ENCODE measurements around the gene AGMO. TPM values are rescaled to one million over a fixed set of nuclear protein-coding genes. Genes with fewer than 3 reads are reported as not detected.
A peak's percentile ranks its signal among the peaks of the same experiment; 100 is the strongest.

The AGMO gene
- total RNA-seq, 1 experiment from 2014 or later, result 0.77 TPM

DNA sequence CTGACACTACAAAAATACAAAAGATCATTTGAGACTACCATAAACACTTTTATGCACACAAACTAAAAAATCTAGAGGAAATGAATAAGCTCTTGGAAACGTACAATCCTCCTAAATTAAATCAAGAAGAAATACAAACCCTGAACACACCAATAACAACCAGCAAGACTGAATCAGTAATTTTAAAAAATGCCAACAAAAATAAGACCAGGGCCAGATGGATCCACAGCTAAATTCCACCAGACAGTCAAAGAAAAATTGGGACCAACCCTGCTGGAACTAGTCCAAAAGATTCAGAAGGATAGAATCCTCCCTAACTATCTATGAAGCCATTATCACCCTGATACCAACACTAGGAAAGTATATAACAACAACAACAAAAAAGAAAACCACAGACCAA, 277.4 kb downstream of the AGMO start:
- ATAC-seq (no peak), DNase-seq (ENCODE audit: low spot score) (no peak)
- H3K27me3 Mint-ChIP-seq (ENCODE audit: low read depth), result no peaks in the 10 kb centered on the region; the same call in 1 of the 2 replicates
- CTCF ChIA-PET, result no interaction called here
- no peaks in the 10 kb centered on the region; the same call in 1 of the 2 replicates for H3K36me3 Mint-ChIP-seq
- POLR2A ChIA-PET, result no interaction called here
- H3K4me3 Mint-ChIP-seq, result no peak overlapping the region
- no peak overlapping the region for H3K27ac Mint-ChIP-seq
- TF ChIP-seq ESRRA (CRISPR knock-in tag; IDR thresholded peaks at IDR 0.05; ENCODE audit: borderline replicate concordance), result no peak
- TF ChIP-seq USF2 (CRISPR knock-in tag; IDR thresholded peaks at IDR 0.05), result no peak
- TF ChIP-seq ELF4 (CRISPR knock-in tag; IDR thresholded peaks at IDR 0.05; ENCODE audit: low read depth), result no peak
- TF ChIP-seq ATF1 (CRISPR knock-in tag; IDR thresholded peaks at IDR 0.05), result no peak
- H3K4me1 Mint-ChIP-seq, result peaks cover 4% of the 10 kb centered on the region
- peaks cover 32% of the 10 kb centered on the region for H3K9me3 Mint-ChIP-seq

DNA sequence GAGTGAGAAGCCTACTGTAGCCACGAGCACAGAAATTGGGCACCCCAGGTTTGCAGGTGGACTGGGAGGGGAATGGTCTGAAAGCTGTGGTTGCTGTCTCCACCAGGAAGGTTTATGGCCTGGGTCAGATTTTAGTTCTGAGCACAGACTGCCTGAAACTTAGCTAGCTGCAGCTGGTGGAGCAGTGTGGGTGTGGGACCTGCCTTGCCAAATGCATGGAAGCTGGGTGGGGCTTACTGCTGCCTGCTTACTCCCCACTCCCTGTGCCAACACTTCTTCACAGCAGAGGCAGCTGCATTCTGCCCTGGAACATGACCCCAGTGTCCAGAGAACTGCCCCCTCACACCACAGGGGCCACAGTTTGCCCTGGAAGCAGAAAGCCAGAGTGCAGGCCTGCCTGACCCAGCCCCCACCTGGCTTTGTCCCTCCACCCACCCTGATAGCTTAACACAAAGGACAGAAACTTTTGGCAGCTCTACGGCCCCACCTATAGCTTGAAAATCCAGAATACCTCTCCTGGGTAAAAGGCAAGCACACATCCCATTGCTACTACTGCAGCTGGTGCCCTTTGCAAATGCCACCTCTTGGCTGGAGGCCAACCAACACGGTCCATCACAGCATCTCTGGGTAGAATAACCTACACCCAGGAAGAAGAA, 281.6 kb downstream of the AGMO start:
- TF ChIP-seq, protein P1, sequence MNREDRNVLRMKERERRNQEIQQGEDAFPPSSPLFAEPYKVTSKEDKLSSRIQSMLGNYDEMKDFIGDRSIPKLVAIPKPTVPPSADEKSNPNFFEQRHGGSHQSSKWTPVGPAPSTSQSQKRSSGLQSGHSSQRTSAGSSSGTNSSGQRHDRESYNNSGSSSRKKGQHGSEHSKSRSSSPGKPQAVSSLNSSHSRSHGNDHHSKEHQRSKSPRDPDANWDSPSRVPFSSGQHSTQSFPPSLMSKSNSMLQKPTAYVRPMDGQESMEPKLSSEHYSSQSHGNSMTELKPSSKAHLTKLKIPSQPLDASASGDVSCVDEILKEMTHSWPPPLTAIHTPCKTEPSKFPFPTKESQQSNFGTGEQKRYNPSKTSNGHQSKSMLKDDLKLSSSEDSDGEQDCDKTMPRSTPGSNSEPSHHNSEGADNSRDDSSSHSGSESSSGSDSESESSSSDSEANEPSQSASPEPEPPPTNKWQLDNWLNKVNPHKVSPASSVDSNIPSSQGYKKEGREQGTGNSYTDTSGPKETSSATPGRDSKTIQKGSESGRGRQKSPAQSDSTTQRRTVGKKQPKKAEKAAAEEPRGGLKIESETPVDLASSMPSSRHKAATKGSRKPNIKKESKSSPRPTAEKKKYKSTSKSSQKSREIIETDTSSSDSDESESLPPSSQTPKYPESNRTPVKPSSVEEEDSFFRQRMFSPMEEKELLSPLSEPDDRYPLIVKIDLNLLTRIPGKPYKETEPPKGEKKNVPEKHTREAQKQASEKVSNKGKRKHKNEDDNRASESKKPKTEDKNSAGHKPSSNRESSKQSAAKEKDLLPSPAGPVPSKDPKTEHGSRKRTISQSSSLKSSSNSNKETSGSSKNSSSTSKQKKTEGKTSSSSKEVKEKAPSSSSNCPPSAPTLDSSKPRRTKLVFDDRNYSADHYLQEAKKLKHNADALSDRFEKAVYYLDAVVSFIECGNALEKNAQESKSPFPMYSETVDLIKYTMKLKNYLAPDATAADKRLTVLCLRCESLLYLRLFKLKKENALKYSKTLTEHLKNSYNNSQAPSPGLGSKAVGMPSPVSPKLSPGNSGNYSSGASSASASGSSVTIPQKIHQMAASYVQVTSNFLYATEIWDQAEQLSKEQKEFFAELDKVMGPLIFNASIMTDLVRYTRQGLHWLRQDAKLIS (CRISPR knock-in tag; IDR thresholded peaks at IDR 0.05; ENCODE audit: borderline replicate concordance), result no peak
- TF ChIP-seq ARID4B (CRISPR knock-in tag; IDR thresholded peaks at IDR 0.05; ENCODE audit: borderline replicate concordance), result no peak
- TF ChIP-seq OVOL2 (CRISPR knock-in tag; IDR thresholded peaks at IDR 0.05; ENCODE audit: borderline replicate concordance), result no peak
- TF ChIP-seq FOXK1 (CRISPR knock-in tag; IDR thresholded peaks at IDR 0.05), result no peak
- TF ChIP-seq NFATC4 (CRISPR knock-in tag; IDR thresholded peaks at IDR 0.05), result no peak
- TF ChIP-seq ERG (CRISPR knock-in tag; IDR thresholded peaks at IDR 0.05), result no peak
- TF ChIP-seq, protein P2, sequence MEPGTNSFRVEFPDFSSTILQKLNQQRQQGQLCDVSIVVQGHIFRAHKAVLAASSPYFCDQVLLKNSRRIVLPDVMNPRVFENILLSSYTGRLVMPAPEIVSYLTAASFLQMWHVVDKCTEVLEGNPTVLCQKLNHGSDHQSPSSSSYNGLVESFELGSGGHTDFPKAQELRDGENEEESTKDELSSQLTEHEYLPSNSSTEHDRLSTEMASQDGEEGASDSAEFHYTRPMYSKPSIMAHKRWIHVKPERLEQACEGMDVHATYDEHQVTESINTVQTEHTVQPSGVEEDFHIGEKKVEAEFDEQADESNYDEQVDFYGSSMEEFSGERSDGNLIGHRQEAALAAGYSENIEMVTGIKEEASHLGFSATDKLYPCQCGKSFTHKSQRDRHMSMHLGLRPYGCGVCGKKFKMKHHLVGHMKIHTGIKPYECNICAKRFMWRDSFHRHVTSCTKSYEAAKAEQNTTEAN (CRISPR knock-in tag; IDR thresholded peaks at IDR 0.05), result no peak
- TF ChIP-seq ATF6 (CRISPR knock-in tag; IDR thresholded peaks at IDR 0.05), result no peak
- ATAC-seq (peak; percentile 91), DNase-seq (ENCODE audit: low spot score) (peak; percentile 14)
- Mint-ChIP-seq H3K9me3 (peaks cover 42% of the 10 kb centered on the region), H3K4me1 (peaks cover 4% of the 10 kb centered on the region), H3K4me3 (no peak overlapping the region), H3K36me3 (peaks cover 11% of the 10 kb centered on the region), H3K27me3 (ENCODE audit: low read depth) (no peaks in the 10 kb centered on the region; the same call in 1 of the 2 replicates), H3K27ac (no peak overlapping the region)
- CTCF ChIA-PET, result interaction anchor here (0.5 to 1.3 kb wide), 8 partner anchors 10 to 562 kb away, joined by 3 to 6 read pairs (median 3); no protein-coding TSS in a partner anchor
- POLR2A ChIA-PET, result no interaction called here
